ENCODE results near the gene FER.
"Not testable (repeated sequence)": the region's sequence is repeated elsewhere in the genome, so short reads cannot be mapped to it uniquely, and the experiment has no call there.

The FER gene

DNA sequence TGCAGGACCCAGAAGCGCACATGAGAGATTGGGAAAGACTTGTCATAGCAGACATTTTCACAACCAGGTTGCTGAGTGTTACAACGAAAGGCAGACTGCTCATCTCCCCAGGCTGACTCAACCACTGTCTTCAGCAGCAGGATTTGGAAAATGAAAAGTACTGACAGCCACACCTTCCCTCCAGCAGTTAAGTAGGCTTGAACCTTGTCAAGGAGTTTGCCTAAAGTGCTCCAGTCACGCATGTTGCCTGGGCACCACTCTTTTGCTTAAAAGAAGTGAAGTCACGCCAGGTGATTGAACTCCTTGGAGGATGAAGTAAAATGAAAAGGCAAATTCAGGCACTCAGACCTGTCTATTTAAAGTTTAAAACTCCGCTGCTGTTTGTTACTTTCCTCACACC, 304.5 kb downstream of the FER start:
- DNase-seq: not testable (repeated sequence)

DNA sequence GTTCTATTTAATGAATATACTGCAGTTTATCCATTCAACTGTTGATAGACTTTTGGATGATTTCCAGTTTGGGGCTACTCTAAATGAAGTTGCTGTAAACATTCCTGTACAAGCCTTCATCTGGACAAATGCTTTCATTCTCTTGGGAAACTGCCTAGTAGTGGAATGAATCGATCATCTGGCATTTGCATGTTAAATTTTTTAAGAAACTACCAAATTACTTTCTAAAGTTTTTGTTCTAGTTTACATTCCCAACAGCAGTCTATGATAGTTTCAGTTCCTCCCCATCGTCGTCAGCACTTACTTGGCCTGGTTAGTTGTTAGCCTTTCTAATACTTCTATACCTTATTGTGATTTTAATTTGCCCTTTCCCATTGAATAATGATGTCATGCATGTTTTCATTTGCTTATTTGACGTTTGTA, 306.3 kb downstream of the FER start:
- DNase-seq: no peak

DNA sequence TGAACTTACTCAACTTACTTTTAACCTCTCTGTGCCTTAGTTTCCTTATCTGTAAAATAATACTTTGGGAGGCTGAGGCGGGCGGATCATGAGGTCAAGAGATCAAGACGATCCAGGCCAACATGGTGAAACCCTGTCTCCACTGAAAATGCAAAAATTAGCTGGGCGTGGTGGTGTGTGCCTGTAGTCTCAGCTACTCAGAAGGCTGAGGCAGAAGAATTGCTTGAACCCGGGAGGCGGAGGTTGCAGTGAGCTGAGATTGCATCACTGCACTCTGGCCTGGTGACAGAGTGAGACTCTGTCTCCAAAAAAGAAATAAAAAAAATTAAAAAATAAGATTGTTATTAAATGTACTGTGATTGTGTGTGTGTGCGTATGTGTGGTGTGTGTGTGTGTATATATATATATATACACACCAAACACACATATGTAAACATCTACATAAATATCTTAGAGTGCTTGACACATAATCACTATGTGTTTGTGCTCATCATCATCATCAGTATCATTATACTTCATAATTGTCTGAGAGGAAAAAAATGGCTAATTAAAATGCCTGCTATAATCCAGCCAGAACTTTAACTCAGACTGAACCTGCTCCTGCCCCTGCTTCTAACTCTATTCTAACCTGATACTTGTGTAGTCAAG, 312.8 kb downstream of the FER start:
- DNase-seq: no peak

DNA sequence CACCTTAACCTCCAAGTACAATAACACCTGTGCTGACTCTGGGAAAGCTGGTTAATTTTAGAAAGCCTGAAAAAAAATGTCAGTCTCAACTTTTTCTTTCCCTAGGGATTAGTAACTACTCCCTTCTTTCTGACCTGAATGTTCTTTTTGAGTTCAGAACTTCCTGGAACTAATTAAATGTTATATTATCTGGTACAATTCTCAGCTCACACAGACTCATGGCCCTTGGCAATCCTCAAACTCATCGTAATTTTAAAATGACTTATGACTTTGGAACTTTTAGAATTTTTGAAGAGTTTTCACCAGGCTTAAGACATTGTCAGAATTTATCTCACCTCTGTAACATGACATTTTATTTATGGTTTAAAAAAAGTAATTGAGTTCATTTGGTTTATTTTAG, 315.0 kb downstream of the FER start:
- DNase-seq: no peak

DNA sequence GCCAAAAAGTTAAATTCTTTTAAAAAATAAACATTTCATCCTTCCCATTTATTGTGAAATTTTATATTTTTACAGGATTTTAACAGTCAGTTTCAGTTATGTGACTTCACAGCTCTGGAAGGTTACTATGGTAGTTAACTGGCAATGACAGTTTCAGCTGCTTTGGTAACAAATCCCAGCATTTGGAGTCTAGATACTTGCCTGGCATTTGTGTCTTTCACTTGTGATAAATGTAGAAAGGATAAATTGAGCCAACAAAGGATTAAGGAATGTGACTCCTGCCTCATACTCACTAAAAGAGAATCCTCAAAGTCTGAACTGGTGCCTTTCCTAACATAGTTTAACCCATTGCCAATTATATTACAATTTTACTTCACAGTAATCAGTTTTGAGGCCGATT, 315.5 kb downstream of the FER start:
- no peak for DNase-seq

DNA sequence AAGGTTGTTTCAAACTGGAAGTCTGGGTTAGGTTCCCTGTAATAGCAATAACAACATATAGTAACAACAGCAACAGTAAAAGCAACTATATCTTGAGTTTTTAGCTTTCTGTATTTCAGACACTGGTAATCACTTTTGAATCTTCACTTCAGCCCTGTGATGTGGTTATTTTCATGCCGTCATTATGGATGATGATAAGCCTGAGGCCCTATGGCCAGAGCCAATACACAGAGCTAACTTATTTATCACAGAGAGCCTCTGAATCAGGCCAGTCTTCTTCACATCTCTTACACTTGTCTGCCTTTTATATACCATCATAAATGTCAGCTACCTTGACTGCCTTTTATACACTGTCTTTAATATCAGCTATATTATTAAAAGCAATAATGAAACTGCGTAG, 329.0 kb downstream of the FER start:
- DNase-seq: no peak

DNA sequence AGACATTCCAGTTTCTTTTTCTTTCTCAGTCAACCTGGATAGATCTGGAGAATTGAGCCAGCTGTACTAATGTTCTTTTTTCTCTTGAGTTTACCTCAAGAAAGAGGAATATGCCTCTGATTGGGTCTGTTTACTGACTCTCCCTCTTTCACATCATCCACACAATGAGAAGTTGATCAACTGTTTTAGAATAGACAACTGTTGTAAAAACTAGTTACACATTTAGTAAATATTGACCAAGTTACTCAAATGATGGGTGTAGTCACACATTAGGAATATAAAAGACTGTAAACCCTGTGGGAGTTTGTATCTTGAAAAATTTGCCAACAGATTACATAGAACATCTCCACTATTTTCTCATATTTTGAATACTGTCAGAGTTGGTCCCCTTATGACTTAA, 330.8 kb downstream of the FER start:
- no peak for DNase-seq

DNA sequence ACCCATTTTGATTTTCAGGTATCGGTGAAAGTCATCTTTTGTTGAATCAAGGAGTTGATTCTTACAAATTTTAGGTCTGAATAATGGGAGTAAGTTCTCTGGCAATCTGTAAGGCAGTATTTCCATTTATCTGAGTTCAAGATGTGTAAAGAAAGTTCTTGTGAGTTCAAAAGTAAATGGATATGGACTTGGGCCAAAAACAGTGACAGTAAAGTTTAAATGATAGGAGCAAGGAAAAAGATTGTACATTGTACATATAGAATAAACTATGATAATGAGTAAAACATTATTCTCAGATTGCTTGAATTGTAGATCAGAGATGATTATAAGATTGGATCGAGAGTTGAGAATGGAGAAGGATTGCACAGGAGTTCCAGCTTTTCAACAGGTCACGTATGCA, 332.8 kb downstream of the FER start:
- no peak for DNase-seq

DNA sequence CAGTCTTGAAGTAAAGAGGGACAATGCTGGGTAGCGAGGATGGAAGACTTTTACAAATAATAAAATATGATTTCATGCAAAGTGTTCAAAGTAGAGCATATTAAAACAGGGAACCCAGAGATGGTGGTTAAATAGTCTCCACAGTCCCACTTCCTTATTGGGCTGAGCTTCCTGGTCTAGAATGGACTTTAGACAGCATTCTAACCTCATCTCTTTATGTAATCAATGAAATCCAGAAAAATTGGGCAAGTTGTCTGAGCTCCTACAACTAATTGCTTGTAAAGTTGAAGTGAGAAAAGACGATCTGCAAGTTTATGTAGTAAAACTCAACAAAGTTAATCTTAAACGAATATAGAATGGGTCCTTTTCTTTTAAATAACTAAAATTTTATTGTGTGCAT, 333.2 kb downstream of the FER start:
- DNase-seq: no peak

DNA sequence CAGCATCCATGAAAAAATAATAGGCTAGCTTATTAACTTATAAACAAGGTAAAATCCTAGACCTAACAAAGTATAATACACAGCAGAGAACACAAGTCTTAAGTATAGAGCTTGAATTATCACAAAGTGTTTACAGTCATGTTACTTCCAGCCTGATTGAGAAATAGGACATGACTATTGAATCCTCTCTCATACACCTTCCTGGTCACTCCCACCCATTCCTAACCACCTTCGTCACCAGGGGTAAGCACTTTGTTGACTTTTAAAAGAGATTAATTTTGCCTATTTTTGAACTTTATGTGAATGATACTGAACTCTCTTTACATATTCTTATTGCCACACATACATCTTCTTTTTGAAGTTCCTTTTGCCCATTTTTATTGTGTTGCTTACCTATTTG, 336.2 kb downstream of the FER start:
- DNase-seq: no peak

DNA sequence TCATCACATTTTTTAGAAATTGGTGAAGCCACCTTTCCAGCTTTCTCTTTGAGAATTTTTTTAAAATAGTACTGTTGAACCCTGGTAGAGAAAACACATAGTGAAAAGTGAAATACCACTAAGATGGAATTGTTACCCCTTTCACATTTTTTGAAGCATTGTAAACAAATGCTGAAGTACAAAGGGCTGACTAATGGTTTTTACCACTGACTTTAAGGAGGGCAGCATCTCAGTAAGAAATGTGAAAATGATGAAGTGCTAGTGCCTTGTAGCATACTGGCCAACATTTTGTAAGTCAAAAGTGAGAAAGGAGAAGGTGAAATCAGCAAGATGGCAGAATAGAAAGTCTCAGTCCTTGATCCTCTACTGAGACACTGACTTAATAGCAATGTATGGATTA, 341.5 kb downstream of the FER start:
- no peak for DNase-seq

DNA sequence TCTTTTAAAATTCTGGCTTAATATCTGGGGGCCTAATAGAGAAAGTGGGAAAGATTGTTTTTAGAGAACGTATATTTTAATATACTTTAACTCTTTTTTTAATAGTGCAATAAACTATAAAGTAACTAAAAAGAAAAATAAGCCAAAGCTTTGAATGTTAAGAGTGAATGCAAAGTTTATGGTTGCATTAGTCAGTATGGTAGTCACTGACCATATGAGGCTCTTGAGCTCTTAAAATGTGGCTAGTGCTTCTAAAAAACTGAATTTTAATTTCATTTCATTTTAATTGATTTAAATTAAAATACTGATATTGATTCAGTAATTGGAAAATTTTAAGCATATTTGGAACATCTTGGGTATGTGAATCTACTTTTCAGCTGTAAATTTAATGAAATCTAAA, 351.4 kb downstream of the FER start:
- DNase-seq: no peak

DNA sequence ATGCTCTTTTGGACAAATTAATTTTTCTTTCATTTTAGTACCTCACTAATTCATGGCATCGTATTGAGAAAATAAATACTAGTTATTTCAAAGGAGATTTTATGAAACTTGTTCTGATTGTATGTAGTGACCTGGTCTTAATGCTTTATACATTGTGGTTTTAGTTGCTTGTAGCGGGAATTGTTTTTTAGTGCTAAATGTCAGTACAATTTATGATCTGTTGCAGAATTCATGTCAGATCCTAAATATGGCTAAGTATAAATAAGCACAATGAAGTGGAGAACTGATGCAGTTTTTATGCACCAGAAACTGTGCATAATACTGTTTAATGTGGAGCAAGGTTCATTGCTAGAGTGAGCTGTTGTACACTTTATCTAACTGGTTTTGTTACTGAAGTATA, 353.3 kb downstream of the FER start:
- no peak for DNase-seq

DNA sequence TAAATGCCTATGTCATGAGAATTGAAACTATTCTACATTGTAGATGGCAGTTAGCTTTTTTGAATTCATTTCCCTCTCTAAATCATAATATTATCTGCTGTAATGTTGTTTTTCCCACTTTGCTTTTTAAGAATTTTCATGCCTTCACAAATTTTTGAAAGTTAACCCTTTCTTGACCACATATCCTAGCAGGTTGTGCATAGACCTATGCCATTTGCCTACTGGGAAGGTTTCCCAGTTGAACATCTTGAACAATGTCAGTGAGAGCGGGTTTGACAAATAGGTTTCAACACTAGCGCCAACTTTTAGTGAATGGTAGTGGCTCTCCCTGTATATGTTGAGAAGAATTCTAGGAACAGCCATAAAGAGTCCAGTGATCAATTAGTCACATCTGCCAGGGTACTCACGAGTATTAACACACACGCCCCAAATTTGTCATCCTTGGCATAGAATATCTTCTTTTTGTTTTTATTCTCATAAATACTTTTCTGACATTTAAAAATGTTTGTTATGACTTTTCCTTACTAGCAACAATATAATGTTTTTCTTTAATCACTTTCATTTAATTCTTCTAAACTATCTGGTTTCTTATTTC, 354.5 kb downstream of the FER start:
- DNase-seq: no peak

DNA sequence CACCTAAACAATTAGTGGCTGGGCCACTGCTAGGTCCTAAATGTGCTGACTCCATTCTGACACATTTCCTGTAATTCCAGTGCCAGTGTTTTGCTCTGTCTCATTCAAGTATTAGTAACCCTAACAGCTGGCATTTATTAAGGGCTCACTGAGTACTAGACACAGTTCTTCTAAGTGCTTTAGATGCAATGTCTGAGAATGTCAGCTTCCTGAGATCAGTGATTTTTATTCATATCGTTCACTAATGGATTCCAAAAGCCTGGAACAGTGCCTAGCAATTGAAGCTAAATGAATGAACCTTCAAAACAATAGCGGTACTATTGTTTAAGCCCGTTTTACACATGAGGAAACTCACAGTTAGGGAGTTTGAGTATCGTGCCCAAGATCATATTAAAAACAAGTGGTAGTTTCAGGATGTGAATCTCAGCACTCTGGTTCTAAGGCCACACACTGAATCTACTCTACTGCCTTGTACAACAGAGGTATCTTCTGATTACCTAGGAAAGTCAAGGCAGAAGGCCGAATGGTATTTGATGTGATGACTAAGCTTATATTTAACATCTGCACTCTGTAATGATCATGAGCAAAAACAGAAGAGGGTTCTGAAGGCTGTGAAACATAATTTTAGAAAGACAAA, 358.1 kb downstream of the FER start:
- no peak for DNase-seq

DNA sequence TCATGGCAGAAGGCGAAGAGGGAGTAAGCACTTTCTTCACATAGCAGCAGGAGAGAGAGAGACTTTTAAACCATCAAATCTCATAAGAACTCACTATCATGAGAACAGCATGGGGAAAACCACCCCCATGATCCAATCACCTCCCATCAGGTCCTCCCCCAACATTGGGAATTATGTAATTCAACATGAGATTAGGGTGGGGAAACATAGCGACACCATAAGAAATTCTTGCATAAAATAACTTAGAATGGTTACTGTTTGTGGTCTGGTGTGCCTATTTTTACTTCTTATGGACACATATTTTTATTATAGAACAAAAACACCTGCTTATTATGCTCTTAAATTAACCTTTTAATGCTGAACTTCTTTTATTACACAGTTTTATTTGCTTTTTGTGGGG, 364.0 kb downstream of the FER start:
- DNase-seq: no peak

DNA sequence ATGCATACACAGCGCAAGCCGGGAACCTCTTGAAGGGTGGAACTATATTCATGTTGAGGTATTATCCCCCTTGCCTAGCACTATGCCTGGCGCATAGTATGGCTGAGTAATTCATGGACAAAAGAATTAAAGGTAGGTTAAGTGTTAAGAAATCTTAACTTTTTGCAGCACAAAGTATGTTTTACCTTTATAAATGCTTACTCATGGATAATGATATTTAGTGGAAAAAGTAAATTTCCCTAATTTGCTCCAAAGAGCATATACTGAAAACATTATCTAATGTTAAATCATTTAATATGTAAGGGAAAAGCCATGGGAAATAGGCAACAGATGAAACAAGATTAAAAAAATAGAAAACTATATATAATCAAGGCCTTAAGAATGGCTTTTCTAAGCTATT, 365.9 kb downstream of the FER start:
- DNase-seq: no peak

DNA sequence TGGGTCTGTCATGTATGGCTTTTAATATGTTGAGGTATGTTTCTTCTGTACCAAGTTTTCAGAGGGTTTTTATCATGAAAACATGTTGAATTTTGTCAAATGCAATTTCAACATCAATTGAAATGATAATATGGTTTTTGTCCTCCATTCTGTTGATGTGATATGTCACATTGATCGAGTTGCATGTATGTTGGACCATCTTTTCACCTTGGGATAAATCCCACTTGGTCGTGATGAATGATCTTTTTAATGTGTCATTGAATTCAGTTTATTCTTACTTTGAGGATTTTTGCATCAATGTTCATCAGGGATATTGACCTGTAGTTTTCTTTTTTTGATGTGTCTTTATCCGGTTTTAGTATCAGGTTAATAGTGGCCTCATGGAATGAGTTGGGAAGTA, 373.5 kb downstream of the FER start:
- DNase-seq: no peak

DNA sequence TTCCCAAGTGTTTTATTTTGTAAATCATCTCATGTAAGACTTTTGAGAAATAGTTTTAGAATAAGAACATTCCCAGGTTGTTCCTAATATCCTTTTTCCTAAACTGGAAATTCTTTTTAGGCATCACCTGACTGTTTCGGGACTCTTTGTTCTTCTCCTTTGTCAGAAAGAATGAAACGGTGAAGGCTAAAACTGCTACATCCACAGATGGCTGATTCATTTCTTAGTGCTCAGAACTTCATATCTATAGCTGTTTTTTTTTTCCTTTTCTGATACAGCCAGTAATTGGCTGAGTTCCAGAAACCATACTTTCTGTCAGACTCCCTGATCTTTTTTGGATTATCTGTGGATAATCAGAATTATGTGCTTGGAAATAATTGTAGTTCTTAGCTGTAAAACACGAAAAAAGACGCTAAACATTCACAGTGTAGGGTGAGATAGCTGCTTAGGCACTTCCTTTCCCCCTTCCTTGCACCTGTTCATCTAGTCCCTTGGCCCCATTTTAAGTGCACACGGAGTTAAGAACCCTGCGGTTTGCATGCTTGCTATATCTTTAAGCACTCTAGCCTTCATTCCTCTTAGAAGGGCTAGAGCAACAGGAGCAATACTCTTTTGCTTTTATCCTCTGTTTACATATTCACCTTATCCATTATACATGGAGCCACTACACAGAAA, 378.2 kb downstream of the FER start:
- no peak for DNase-seq

DNA sequence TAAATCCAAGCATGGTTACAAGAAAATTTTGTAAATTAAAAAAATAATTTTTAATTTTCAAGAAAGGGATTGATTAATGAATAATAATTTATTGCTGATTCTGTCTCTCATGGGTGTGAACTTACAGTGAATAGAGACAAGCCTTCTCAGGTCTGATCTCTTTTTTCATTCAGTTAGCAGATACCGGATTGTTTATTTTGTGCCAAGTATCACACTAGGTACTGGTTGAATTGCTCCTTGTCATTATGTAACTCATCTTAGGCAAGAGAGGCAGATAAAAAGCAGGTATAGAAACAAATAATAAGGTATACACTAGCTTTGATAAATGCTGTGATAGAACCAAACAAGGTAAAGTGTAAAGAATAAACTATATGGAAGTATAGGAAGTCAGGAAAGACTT, 378.8 kb downstream of the FER start:
- no peak for DNase-seq

DNA sequence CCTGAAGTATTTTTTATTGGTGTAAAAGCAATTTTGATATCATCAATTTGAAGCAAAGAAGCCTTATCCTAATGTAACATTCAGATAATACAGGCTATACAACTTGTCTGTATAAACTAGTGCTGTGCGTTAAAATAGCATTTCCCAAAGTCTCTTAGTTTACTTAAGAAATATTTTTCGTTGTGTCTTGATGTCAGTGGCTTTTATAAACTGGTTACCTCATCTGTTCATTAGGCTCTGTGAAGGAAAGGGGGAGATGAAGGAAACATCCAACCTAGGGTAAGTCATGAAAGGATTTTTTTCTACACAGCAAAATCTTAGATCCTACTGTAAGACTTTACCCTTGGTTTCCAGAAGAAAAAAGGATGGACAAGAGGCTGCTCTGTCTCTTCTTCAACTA, 389.2 kb downstream of the FER start:
- DNase-seq: no peak

DNA sequence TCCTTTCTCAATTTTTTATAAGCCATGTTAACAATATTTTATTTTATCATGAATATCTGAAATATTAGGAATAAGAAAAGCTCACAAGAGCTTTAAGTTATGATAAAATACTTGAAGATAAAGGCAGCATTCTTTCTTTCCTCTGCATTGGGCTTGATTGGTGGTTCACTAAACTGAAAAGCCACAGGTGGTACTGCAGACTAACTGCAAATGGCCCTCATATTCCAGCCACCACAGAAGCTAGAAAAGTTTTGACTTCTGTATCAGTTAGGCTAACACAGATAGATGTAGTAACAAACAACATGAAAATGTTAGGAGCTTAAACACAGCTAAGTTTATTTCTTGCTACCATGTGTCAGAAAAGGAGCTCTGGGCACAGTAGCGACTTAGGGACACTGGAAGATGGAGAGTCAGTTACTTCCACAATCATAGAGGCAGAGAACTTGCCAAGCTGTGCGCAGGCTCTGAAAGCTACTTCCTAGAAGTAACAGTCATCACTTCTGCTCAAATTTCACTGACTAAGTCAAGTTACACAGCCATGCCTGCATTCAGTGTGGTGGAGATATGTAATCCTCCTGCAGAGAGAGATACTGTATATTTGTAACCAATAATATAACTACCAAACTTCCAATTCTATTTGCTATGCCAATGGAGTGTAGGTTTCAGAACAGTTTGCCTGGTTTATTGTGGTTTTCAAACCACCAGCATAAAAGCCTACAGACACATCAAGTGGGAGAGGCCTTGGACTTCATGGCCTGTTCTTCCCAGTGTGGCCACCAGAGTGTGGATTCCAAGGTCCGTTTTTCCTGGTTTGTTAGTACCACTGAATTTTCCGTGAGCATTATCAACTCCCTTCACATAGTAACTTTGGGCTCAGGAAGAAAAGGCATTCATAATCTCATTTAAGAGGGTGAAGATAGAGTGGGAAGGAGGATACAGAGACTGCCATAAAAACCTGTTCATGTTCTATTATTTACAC, 393.8 kb downstream of the FER start:
- no peak for DNase-seq

DNA sequence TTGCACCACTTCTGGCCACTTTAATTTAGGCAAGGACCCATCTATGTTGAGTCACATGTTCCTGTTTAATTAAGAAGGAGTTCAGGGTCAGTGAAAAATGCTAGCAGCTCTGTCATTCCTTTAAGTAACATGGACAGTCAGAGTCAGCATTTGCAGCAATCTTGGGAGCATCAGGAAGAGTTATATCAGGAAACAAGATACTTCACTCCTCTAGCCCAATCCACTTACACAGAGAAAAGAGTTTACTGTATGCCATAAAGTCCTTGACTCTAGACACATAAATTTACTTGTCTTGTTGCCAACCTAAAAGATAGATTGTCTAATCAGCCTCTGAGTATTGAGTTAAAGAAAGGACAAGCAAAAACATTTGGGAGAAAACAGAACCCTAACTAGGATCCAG, 395.3 kb downstream of the FER start:
- no peak for DNase-seq

Measured in T1000 (cell line).